ENCODE data around the gene RFT1.

- no peak for TF ChIP-seq EZH2 (IDR thresholded peaks at IDR 0.05; ENCODE audit: borderline replicate concordance, low read depth, low read length, severe bottlenecking)
- TF ChIP-seq, protein P1, sequence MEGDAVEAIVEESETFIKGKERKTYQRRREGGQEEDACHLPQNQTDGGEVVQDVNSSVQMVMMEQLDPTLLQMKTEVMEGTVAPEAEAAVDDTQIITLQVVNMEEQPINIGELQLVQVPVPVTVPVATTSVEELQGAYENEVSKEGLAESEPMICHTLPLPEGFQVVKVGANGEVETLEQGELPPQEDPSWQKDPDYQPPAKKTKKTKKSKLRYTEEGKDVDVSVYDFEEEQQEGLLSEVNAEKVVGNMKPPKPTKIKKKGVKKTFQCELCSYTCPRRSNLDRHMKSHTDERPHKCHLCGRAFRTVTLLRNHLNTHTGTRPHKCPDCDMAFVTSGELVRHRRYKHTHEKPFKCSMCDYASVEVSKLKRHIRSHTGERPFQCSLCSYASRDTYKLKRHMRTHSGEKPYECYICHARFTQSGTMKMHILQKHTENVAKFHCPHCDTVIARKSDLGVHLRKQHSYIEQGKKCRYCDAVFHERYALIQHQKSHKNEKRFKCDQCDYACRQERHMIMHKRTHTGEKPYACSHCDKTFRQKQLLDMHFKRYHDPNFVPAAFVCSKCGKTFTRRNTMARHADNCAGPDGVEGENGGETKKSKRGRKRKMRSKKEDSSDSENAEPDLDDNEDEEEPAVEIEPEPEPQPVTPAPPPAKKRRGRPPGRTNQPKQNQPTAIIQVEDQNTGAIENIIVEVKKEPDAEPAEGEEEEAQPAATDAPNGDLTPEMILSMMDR (IDR thresholded peaks at IDR 0.05; ENCODE audit: extremely low read depth in 1 of 2, insufficient read depth in 1 of 2, low read depth in 1 of 2, low read length in 2 of 2), result no peak
- TF ChIP-seq POLR2A (IDR thresholded peaks at IDR 0.05; ENCODE audit: low read depth, low read length), result no peak
- no peak for TF ChIP-seq GATA2 (IDR thresholded peaks at IDR 0.05; ENCODE audit: insufficient read depth, insufficient read length, low read depth, low read length)
- no peak for TF ChIP-seq POLR2AphosphoS5 (IDR thresholded peaks at IDR 0.05; ENCODE audit: insufficient read depth, low read depth, low read length)
- no peak for TF ChIP-seq FOS (IDR thresholded peaks at IDR 0.05; ENCODE audit: borderline replicate concordance, insufficient read depth, low read length)
- TF ChIP-seq, protein P2, sequence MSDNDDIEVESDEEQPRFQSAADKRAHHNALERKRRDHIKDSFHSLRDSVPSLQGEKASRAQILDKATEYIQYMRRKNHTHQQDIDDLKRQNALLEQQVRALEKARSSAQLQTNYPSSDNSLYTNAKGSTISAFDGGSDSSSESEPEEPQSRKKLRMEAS (IDR thresholded peaks at IDR 0.05; ENCODE audit: insufficient read depth, insufficient read length), result no peak
Measured at GRCh38 chr3:53161820-53162671, 31.8 kb upstream of the RFT1 start.
